Loucy (cell line): ENCODE measurements around the gene MBD2.

Experiments used
- CTCF ChIP-seq: fragments of 200-600 bp; sonication (generic); conservative IDR thresholded peaks from 2 replicates; pipeline ENCODE4 v1.5.1; 2014; ENCODE audit warnings: mild to moderate bottlenecking, antibody characterized with exemption, low read length
- EZH2phosphoT487 ChIP-seq: fragments of 200-600 bp; IDR thresholded peaks from 2 replicates; pipeline ENCODE4 v1.6.1; 2018; ENCODE audit warnings: antibody characterized with exemption, mild to moderate bottlenecking, moderate library complexity, borderline replicate concordance

- TF ChIP-seq CTCF (no peak), EZH2phosphoT487 (no peak)
These were observed 26.6 kb downstream of the MBD2 start for GRCh38 chr18:54197747-54198411.
